Keratinocyte (primary cell): Measurements from ENCODE around the gene FOXK1. TPM values are rescaled to one million over a fixed set of nuclear protein-coding genes. Genes with fewer than 3 reads are reported as not detected.

Source experiments
- DNase-seq: peaks from one replicate; pipeline ENCODE4 v3.0.0-alpha.2; 2011; ENCODE audit warnings: low read depth, missing footprints, low spot score
- FAIRE-seq: peaks from 2 replicates; lab custom pipeline; 2011; peaks lifted over from hg19 to GRCh38; lab: Jason Lieb, UNC
- H2AFZ ChIP-seq: 2 replicates; pipeline ENCODE4 v1.6.0; 2012; ENCODE audit warnings: low read length, control low read depth, inconsistent platforms; ENCODE audit not compliant: control insufficient read depth
- H3K27ac ChIP-seq: 2 replicates; pipeline ENCODE4 v1.5.1; 2011; ENCODE audit warnings: low read length; ENCODE audit not compliant: control insufficient read depth, insufficient read depth
- H3K27me3 ChIP-seq: 3 replicates; pipeline ENCODE4 v1.6.0; 2011; ENCODE audit warnings: low read length; ENCODE audit not compliant: control insufficient read depth, insufficient read depth; ENCODE audit errors: extremely low read depth
- H3K36me3 ChIP-seq, 2 experiments: 2 replicates in 1 of 2; 3 replicates in 1 of 2; pipeline ENCODE4 v1.5.1; 2011; ENCODE audit warnings: low read length in 2 of 2, mild to moderate bottlenecking in 1 of 2; ENCODE audit not compliant: control insufficient read depth in 2 of 2, insufficient read depth in 2 of 2; ENCODE audit errors: extremely low read depth in 1 of 2
- H3K4me1 ChIP-seq: 3 replicates; pipeline ENCODE4 v1.5.1; 2011; ENCODE audit warnings: low read length; ENCODE audit not compliant: control insufficient read depth, insufficient read depth; ENCODE audit errors: extremely low read depth
- H3K4me2 ChIP-seq: 3 replicates; pipeline ENCODE4 v1.6.0; 2011; ENCODE audit warnings: low read depth, low read length; ENCODE audit not compliant: control insufficient read depth, insufficient read depth; ENCODE audit errors: extremely low read depth
- H3K4me3 ChIP-seq, 3 experiments: fragments of 200-600 bp in 1 of 3; sonication (generic) in 1 of 3; 2 replicates in 2 of 3; 3 replicates in 1 of 3; pipeline ENCODE4 v1.5.1; 2011 to 2016; ENCODE audit warnings: low read length in 3 of 3, mild to moderate bottlenecking in 3 of 3, control low read depth in 2 of 3, inconsistent platforms in 1 of 3, low read depth in 1 of 3, mixed read lengths in 1 of 3, mixed run types in 1 of 3, moderate library complexity in 1 of 3; ENCODE audit not compliant: control insufficient read depth in 2 of 3, insufficient read depth in 2 of 3; ENCODE audit errors: extremely low read depth in 1 of 3
- H3K79me2 ChIP-seq: 2 replicates; pipeline ENCODE4 v1.6.0; 2012; ENCODE audit warnings: low read length; ENCODE audit not compliant: control insufficient read depth, insufficient read depth
- H3K9ac ChIP-seq: 3 replicates; pipeline ENCODE4 v1.6.0; 2011; ENCODE audit warnings: low read length; ENCODE audit not compliant: control insufficient read depth, insufficient read depth; ENCODE audit errors: extremely low read depth
- H3K9me1 ChIP-seq: 3 replicates; pipeline ENCODE4 v1.6.0; 2011; ENCODE audit warnings: low read length; ENCODE audit not compliant: control insufficient read depth, insufficient read depth; ENCODE audit errors: extremely low read depth
- H3K9me3 ChIP-seq: 2 replicates; pipeline ENCODE4 v1.5.1; 2012; ENCODE audit warnings: low read depth, low read length; ENCODE audit not compliant: control insufficient read depth
- H4K20me1 ChIP-seq: 3 replicates; pipeline ENCODE4 v1.6.0; 2011; ENCODE audit warnings: low read length; ENCODE audit not compliant: control insufficient read depth, insufficient read depth; ENCODE audit errors: extremely low read depth
- EZH2 ChIP-seq: IDR thresholded peaks from one replicate; pipeline ENCODE4 v1.6.1; 2012; ENCODE audit warnings: inconsistent platforms, mild to moderate bottlenecking, low read length, moderate library complexity
- dilution Hi-C: fragments of 300-500 bp; cut with MboI; formaldehyde crosslinking; loops from one replicate; pipeline ENCODE4 v1.7.0; 2020; ENCODE audit warnings: low sequenced_read_pairs; ENCODE audit not compliant: extremely low pct_ligation_motif_present
- polyA minus RNA-seq, 3 experiments: library from RNA; depleted of rRNA, polyadenylated mRNA; stranded (reverse); fragments of >200 nt; gene quantifications; 1 replicate in 1 of 3; 2 replicates in 1 of 3; 3 replicates in 1 of 3; pipeline ENCODE4 v1.2.3, GENCODE V29; 2011
- polyA plus RNA-seq, 5 experiments: library from polyadenylated mRNA; depleted of rRNA in 3 of 5; stranded (reverse) in 3 of 5; stranded (forward) in 1 of 5; unstranded in 1 of 5; fragments of >200 nt; gene quantifications; 1 replicate in 1 of 5; 2 replicates in 3 of 5; 3 replicates in 1 of 5; pipeline versions ENCODE4 v1.2.1 to v1.2.3, GENCODE V29; 2011 to 2012; ENCODE audit warnings: missing spikeins in 2 of 5, low read depth in 1 of 5, low replicate concordance in 1 of 5
- TF ChIP-seq, protein P1 (sequence below), 3 experiments: IDR thresholded peaks in 1 of 3; conservative IDR thresholded peaks in 1 of 3; optimal IDR thresholded peaks in 1 of 3; 2 replicates in 2 of 3; 3 replicates in 1 of 3; pipeline versions ENCODE3 to v1.5.1; 2011; ENCODE audit warnings: low read length in 3 of 3, mild to moderate bottlenecking in 3 of 3, moderate library complexity in 2 of 3, control low read depth in 1 of 3, inconsistent platforms in 1 of 3; ENCODE audit not compliant: insufficient read depth in 2 of 3; ENCODE audit errors: extremely low read depth in 1 of 3

Gene FOXK1
- polyA plus RNA-seq: 4.0 to 9.6 TPM (median 4.4 TPM) in 3 replicates
- 2.9 TPM for polyA plus RNA-seq (2011; ENCODE audit: low read depth)
- 3.9 and 5.8 TPM in 2 replicates for polyA plus RNA-seq (2011; cell fraction: cytosol; rRNA removed)
- 24.7 and 28.6 TPM in 2 replicates for polyA plus RNA-seq (2011; cell fraction: nucleus; rRNA removed)
- polyA plus RNA-seq (2012; ENCODE audit: low replicate concordance): 8.4 and 13.3 TPM in 2 replicates
- 11.9 to 34.8 TPM (median 13.2 TPM) in 3 replicates for polyA minus RNA-seq
- polyA minus RNA-seq (2011; cell fraction: cytosol; rRNA and poly(A)+ RNA removed): 25.7 TPM
- 33.9 and 37.3 TPM in 2 replicates for polyA minus RNA-seq (2011; cell fraction: nucleus; rRNA and poly(A)+ RNA removed)

GRCh38 chr7:4681886-4682620 is at the start of gene FOXK1:
Gene FOXK1 (plus strand): TSS chr7:4682295. CDS start chr7:4682309, 14 bp downstream.
- no peak for TF ChIP-seq EZH2
- TF ChIP-seq, protein P1, sequence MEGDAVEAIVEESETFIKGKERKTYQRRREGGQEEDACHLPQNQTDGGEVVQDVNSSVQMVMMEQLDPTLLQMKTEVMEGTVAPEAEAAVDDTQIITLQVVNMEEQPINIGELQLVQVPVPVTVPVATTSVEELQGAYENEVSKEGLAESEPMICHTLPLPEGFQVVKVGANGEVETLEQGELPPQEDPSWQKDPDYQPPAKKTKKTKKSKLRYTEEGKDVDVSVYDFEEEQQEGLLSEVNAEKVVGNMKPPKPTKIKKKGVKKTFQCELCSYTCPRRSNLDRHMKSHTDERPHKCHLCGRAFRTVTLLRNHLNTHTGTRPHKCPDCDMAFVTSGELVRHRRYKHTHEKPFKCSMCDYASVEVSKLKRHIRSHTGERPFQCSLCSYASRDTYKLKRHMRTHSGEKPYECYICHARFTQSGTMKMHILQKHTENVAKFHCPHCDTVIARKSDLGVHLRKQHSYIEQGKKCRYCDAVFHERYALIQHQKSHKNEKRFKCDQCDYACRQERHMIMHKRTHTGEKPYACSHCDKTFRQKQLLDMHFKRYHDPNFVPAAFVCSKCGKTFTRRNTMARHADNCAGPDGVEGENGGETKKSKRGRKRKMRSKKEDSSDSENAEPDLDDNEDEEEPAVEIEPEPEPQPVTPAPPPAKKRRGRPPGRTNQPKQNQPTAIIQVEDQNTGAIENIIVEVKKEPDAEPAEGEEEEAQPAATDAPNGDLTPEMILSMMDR (optimal IDR thresholded peaks at IDR 0.05 in 1 of 3, IDR thresholded peaks at IDR 0.05 in 1 of 3, conservative IDR thresholded peaks at IDR 0.05 in 1 of 3; ENCODE audit: extremely low read depth in 1 of 3, insufficient read depth in 2 of 3, low read length in 3 of 3): peak in 1 of 3 experiments; percentile 15
- Histone ChIP-seq H3K9me3 (no peaks in the 10 kb centered on the region), H3K36me3 (peaks cover 0 to 3% of the 10 kb centered on the region in 2 experiments), H3K4me2 (peak within 1 kb of the TSS; percentile 91), H3K27ac (peak within 1 kb of the TSS; percentile 95), H3K4me3 (peak within 1 kb of the TSS; percentile 79 to 88 (median 85)), H4K20me1 (no peaks in the 10 kb centered on the region), H3K4me1 (peaks cover 14% of the 10 kb centered on the region), H3K9me1 (no peaks in the 10 kb centered on the region), H3K9ac (peak within 1 kb of the TSS; percentile 92), H3K79me2 (peaks cover 41% of the 10 kb centered on the region), H2AFZ (peak within 1 kb of the TSS; percentile 66), H3K27me3 (no peaks in the 10 kb centered on the region)
- FAIRE-seq (no peak), DNase-seq (no peak)
- dilution Hi-C loops: no loop called here

GRCh38 chr7:4633012-4633411 is 49.1 kb upstream of the FOXK1 start:
- no peak overlapping the region for H3K4me3 ChIP-seq
- DNase-seq: no peak
- H3K9me1 ChIP-seq: no peaks in the 10 kb centered on the region
- no peaks in the 10 kb centered on the region for H4K20me1 ChIP-seq
- dilution Hi-C loops: no loop called here
- H3K36me3 ChIP-seq: no peaks in the 10 kb centered on the region
- no peak overlapping the region for H2AFZ ChIP-seq
- peaks cover 12% of the 10 kb centered on the region for H3K4me1 ChIP-seq
- H3K79me2 ChIP-seq: no peaks in the 10 kb centered on the region
- no peak for FAIRE-seq
- no peak overlapping the region for H3K4me2 ChIP-seq
- no peak overlapping the region for H3K9ac ChIP-seq
- TF ChIP-seq EZH2: no peak
- TF ChIP-seq, protein P1 (optimal IDR thresholded peaks at IDR 0.05 in 1 of 3, IDR thresholded peaks at IDR 0.05 in 1 of 3, conservative IDR thresholded peaks at IDR 0.05 in 1 of 3; ENCODE audit: extremely low read depth in 1 of 3, insufficient read depth in 2 of 3, low read length in 3 of 3): peak in 1 of 3 experiments; percentile 27
- H3K9me3 ChIP-seq: no peaks in the 10 kb centered on the region
- H3K27ac ChIP-seq: no peak overlapping the region
- no peaks in the 10 kb centered on the region for H3K27me3 ChIP-seq
